Gastrocnemius medialis (tissue), 4 donors: ENCODE measurements around the gene RAB3D.

Experiments
- CTCF ChIP-seq, 5 experiments: fragments of 450-650 bp in 3 of 5; fragments of 200-600 bp in 2 of 5; sonication (generic) in 2 of 5; IDR thresholded peaks in 4 of 5; conservative IDR thresholded peaks in 1 of 5; 1 replicate in 4 of 5; 2 replicates in 1 of 5; pipeline ENCODE4 v1.5.1; 2016 to 2019; ENCODE audit warnings: antibody characterized with exemption in 5 of 5, mild to moderate bottlenecking in 3 of 5, moderate library complexity in 3 of 5
- POLR2A ChIP-seq, 2 donors: fragments of 450-650 bp; IDR thresholded peaks; one replicate each; pipeline ENCODE4 v1.6.1; 2017; ENCODE audit warnings: antibody characterized with exemption in 2 of 2, mild to moderate bottlenecking in 2 of 2, moderate library complexity in 2 of 2

DNA sequence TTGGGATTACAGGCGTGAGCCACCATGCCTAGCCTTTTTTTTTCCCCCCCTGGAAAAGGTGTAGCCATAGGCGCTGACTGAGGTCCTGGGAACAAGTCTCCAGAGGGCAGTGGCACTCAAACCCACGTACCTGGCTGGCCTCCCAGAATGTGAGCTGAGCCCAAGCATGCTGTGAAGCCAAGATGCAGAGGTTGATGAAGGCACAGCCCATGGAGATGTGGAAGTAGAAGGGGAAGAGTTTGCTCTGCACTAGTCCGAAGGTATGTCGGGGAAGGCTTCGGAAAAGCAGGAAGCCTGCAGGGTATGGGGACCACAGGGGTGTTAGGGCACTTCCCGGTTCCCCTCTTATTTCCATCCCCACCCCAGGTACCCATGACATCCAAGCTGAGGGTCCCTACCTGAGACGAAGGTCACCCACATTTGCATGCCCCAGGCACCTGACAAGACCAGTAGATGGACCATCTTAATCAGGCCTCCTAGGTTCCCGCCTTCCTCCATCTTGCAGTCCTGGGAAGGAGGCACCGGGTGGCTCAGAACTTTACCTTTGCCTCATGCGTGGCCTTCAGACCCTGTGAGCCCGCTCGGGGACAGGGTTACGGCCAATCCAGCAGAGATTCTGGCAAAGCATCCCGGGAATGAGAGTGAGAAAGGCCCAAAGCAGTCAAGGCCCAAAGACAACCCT is 5.8 kb upstream of the RAB3D start:
- TF ChIP-seq CTCF (IDR thresholded peaks at IDR 0.05 in 4 of 5, conservative IDR thresholded peaks at IDR 0.05 in 1 of 5) (no peak), POLR2A (IDR thresholded peaks at IDR 0.05) (no peak)
